GM19324 (cell line): ENCODE data around the gene CDKAL1.
A peak's percentile ranks its signal among the peaks of the same experiment; 100 is the strongest.

Experiments
- ATAC-seq: cut with Tn5 transposase; IDR thresholded peaks from one replicate; pipeline ENCODE4 v1.9.1; 2021; ENCODE audit warnings: mild to moderate bottlenecking, moderate library complexity; ENCODE audit not compliant: unreplicated experiment, low FRiP score

CDKAL1 gene

DNA sequence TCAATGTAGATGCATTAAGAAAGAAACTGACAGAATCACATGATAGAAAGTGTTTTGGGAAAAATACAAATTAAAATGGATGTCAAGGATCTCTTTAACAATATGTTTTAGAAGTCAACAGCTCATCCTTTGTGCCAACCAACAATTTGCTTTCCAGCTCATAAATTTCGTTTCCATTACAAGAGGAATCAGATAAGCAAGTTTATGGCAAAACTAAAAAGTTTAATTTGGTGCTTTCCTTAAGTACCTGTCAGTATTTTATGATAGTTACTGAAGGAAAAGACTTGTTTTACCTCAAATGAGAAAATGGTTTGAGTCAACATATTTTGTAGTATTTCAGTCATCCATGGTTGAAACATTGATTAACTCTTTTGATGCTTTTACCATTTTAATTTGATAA lies 130.0 kb downstream of the CDKAL1 start:
- ATAC-seq, result no peak

- ATAC-seq, result no peak
Observed at GRCh38 chr6:20665290-20665689, 131.0 kb downstream of the CDKAL1 start.

DNA sequence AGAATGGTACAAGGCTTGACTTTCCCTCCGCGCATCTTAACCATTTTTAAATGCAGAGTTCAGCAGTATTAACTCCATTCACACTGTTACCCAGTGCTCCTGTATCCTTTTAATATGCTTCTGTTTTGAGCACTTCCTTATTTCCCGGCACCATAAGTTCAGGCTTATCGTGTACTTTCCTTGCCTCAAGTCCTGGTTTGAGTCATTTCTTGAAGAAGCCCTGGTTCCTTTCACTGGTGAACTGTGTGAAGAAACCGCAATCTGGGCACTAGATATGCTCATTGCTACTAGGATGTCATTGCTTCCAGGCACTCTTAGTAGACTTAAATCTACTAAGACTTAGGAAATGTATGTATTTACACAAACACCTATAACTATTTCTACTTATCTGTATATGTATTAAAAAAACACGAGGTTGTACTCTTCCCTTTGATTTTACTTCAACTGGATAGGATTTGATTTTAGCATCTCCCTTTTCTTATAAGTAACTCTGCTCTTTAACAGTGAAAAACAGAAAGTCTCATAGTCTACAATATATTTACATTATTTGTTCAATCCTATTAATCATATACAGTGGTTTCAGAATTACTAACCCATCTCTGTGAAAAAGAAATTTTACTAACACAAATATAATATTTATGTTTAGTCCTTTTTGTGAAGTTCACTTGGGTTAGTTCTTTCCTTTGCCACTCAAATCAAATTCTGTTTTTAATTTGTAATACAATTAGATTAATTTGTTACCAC lies 135.5 kb downstream of the CDKAL1 start:
- ATAC-seq, result peak; percentile 70

- no peak for ATAC-seq
Observed at GRCh38 chr6:20670750-20671149, 136.5 kb downstream of the CDKAL1 start.

DNA sequence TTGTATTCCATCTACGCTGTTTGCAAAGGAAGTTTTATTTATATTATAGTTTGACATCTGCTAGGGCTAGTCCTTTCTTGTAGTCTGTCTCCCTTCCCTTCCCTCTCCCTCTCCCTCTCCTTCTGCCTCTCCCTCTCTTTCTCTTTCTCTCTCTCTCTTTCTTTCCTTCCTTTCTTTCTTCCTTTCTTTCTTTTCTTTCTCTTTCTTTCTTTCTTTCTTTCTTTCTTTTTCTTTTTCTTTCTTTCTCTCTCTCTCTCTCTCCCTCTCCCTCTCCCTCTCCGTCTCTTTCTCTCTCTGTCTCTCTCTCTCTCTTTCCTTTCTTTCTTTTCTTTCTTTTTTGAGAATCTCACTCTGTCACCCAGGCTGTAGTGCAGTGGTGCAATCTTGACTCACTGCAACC lies 137.8 kb downstream of the CDKAL1 start:
- ATAC-seq, result no peak

GRCh38 chr6:20673458-20673857 lies 139.2 kb downstream of the CDKAL1 start:
- ATAC-seq, result no peak

GRCh38 chr6:20674664-20675063 lies 140.4 kb downstream of the CDKAL1 start:
- no peak for ATAC-seq

GRCh38 chr6:20678831-20679352 lies 144.6 kb downstream of the CDKAL1 start:
- ATAC-seq, result no peak

DNA sequence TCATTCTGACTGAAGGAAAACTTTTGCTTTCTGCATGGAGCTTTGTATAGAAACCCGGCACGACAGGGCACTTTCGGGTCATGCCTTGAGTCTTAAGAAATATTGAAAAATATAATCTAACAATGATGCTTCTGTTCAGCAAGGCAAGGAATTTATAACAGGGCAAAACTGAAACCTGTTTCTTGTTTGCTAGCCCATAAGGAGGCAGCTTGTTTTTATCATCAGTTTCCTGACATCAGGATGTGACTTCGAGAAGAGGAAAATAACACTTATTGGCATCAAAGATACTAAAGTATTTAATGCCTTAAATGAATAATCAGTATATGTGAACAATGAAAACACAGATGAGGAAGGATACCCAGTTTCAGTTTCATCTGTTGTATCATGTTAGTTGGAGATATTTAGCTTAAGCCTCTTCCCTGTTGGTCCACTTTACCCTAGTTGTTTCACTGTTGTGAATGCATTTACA lies 146.5 kb downstream of the CDKAL1 start:
- no peak for ATAC-seq

DNA sequence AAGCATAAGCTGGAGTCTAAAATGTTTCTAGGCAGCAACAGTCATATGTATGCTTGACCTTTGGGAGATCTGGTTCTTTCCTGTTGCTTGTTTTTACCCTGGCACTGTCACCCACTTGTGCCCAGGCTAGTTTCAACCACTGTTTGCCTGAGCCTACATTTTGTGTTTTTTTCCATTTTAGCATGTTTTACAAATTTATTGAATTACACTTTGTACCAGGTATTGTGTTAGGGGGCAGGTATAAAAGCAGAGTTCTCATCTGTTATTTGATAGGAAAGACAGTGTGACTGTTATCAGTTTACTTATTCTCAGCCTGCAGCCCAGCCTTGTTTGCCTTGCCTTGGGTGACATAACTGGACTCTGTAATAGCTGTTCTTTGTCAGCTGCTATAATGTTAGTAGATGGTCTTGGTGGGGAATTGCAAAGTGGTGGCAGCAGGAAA lies 147.0 kb downstream of the CDKAL1 start:
- ATAC-seq, result no peak

DNA sequence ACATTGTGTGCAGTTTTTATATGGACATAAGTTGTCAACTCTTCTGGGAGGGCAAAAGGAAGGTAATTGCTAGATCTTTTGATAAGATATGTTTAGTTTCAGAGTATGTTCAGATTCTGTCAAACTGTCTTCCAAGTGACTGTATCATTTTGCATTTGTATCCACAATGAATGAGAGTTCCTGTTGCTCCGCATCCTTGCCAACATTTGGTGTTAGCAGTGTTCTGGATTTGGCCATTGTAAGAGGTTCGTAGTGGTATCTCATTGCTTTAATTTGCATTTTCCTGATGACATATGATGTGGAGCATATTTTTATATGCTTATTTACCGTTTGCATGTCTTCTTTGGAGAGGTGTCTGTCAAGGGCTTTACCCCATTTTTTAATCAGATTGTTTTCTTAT lies 150.2 kb downstream of the CDKAL1 start:
- ATAC-seq, result no peak

DNA sequence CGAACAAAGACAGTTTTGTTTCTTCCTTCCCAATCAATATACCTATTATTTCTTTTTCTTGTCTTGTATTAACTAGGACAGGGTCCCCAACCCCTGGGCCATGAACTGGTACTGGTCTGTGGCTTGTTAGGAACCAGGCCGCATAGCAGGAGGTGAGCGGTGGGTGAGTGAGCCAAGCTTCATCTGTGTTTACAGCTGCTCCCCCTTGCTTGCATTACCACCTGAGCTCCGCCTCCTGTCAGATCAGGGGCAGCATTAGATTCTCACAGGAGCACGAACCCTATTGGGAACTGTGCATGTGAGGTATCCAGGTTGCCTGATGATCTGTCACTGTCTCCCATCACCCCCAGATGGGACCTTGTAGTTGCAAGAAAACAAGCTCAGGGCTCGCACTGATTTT lies 151.9 kb downstream of the CDKAL1 start:
- no peak for ATAC-seq

DNA sequence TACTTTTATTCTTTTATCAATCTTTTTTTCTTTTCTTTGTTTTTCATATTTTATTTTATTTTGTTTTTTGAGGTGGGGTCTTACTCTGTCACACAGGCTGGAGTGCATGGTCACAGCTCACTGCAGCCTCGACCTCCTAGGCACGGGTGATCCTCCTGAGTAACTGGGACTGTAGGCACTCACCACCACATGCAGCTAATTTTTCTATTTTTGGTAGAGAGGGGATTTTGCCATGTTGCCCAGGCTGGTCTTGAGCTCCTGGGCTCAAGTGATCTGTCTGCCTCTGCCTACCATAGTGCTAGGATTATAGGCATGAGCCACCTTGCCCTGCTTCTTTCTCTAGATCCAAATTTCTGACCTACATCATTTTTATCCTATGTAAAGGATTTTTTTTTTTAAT lies 153.2 kb downstream of the CDKAL1 start:
- ATAC-seq, result no peak

GRCh38 chr6:20688710-20689500 lies 154.6 kb downstream of the CDKAL1 start:
- peak; percentile 91 for ATAC-seq

GRCh38 chr6:20691185-20691584 lies 156.9 kb downstream of the CDKAL1 start:
- ATAC-seq, result no peak

DNA sequence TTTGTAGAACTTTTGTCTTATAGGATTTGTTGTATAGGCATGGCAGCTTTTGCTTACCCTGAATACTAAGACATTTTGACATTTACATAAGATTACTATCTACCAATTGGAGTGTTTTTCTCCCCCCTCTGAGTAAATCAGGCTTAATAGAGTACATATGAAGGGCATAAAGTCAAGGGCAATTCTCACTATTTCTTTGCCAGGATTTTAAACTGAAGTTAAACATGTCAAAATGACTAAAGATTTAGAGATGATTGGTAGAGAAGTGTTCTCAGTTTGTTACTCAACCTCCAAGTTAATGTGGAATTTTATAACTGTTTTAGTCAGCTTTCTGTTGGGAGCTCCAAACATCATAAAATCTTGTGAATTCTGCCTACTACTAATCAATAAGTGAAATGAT lies 157.8 kb downstream of the CDKAL1 start:
- no peak for ATAC-seq

DNA sequence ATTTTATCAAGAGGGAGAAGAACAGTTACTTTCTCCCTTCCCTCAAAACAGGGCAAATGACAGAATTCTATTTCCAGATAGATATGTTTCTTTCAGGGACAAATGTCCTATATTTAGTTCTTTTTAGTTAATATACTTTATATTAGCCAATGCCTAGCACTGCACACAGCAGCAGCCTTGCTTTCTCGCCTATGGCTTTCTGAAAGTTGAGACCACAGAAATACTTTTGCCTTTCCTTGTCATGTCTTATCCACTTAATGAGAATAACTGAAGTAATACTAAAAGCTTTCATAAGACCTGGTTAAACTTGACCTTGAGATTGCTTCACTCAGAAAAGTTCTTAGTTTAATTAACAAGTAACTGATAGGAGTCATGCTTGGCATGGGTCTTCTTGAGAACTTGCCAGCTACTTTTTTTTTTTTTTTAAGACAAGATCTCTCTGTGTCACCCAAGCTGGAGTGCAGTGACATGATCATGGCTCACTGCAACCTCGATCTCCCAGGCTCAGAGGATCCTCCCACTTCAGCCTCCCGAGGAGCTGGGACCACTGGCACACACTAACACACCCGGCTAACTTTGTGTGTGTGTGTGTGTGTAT lies 159.3 kb downstream of the CDKAL1 start:
- no peak for ATAC-seq

DNA sequence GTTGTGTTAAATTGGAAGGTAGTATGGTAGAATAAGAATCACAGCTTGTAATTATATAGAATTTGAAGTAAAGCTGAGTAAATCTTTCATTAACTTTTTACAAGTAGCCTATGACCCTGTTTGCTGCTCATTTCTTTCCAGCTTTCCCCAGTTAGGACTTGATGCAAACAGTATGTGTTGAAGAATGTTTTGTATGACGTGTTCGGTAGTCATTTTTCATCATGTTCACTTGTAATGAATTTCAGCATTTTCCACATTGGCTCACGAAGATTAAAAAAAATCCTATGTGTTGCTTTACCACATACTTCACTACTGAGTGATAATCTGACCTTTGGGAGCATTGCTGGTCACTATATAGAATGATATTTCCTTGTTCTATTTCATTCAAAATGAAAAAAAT lies 162.4 kb downstream of the CDKAL1 start:
- ATAC-seq, result no peak

GRCh38 chr6:20698675-20699074 lies 164.4 kb downstream of the CDKAL1 start:
- ATAC-seq, result no peak

DNA sequence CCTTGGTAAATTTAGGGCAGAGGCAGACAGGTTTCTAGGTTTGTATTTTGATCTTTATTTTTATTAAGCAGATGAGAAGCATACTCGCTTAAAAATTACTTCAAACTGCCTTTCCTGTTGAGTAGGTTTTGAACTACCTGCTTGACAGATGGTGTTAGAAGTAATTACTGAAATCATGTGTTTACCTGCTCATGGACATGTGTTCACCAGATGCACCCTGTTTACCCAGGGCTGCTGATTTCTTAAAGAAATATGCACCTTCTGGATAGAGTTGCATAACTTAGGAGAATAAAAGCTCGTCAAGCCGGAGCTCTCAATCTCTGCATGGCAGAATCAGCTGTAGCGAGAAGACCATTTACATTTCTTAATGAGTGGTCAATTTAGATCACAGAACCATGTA lies 165.1 kb downstream of the CDKAL1 start:
- no peak for ATAC-seq

GRCh38 chr6:20700375-20700774 lies 166.1 kb downstream of the CDKAL1 start:
- ATAC-seq, result no peak
